Aorta (tissue), 5 donors: ENCODE data around the gene SH3BP1. TPM values are rescaled to one million over a fixed set of nuclear protein-coding genes. Genes with fewer than 3 reads are reported as not detected.

Experiments
- ATAC-seq: fragments of 200-7000 bp; cut with Tn5 transposase; one replicate; pipeline ENCODE4 v1.9.1; 2022; ENCODE audit warnings: moderate library complexity; ENCODE audit not compliant: low FRiP score
- DNase-seq, 2 donors: peaks; one replicate each; pipeline ENCODE4 v3.0.0-alpha.2; 2020
- H3K27ac ChIP-seq, 2 donors: one replicate each; pipeline ENCODE4 v1.5.1; 2013; ENCODE audit warnings: low read length in 2 of 2, mild to moderate bottlenecking in 2 of 2, moderate library complexity in 2 of 2, control low read depth in 1 of 2, inconsistent platforms in 1 of 2, low read depth in 1 of 2
- H3K27me3 ChIP-seq, 2 donors: one replicate each; pipeline ENCODE4 v1.6.1; 2013; ENCODE audit warnings: control low read depth in 1 of 2, low read length in 1 of 2, mild to moderate bottlenecking in 1 of 2, moderate library complexity in 1 of 2; ENCODE audit not compliant: insufficient read depth in 2 of 2, control insufficient read depth in 1 of 2
- H3K36me3 ChIP-seq, 2 donors: one replicate each; pipeline ENCODE4 v1.6.1; 2013; ENCODE audit warnings: control low read depth in 1 of 2, low read length in 1 of 2, mild to moderate bottlenecking in 1 of 2; ENCODE audit not compliant: insufficient read depth in 2 of 2, control insufficient read depth in 1 of 2
- H3K4me1 ChIP-seq, 2 donors: one replicate each; pipeline ENCODE4 v1.6.1; 2013; ENCODE audit warnings: low read length in 2 of 2, control low read depth in 1 of 2, mild to moderate bottlenecking in 1 of 2, moderate library complexity in 1 of 2; ENCODE audit not compliant: insufficient read depth in 2 of 2, control insufficient read depth in 1 of 2
- H3K4me3 ChIP-seq, 2 donors: one replicate each; pipeline ENCODE4 v1.5.1; 2013; ENCODE audit warnings: low read length in 2 of 2, control low read depth in 1 of 2, mild to moderate bottlenecking in 1 of 2
- H3K9me3 ChIP-seq: one replicate; pipeline ENCODE4 v1.6.1; 2013; ENCODE audit warnings: mild to moderate bottlenecking, low read length; ENCODE audit not compliant: control insufficient read depth
- whole genome bisulfite sequencing, 2 donors: extraction: QIAGEN DNeasy Blood & Tissue Kit; methylation state at CpG; one replicate each; pipeline ENCODE4 v1.1.7; 2013; 5-methylcytosine and 5-hydroxymethylcytosine counted together
- intact Hi-C, 2 donors: fragments of 100-400 bp; cut with DNase I; formaldehyde crosslinking; loops; one replicate each; pipeline versions ENCODE4 v1.14.2 to v1.15.0; 2022
- polyA plus RNA-seq, 2 donors: library from polyadenylated mRNA; stranded (reverse); fragments of 200-250 nt; gene quantifications; one replicate each; pipeline ENCODE4 v1.2.3, GENCODE V29; 2013
- total RNA-seq, 2 donors: library from RNA; stranded (reverse); fragmentation: NEBNext Ultra II Directional; extraction: Animal tissue kit (Norgen Biotek cat#: 25700); gene quantifications; one replicate each; pipeline ENCODE4 v1.2.1, GENCODE V29; 2021
- donor health status: healthy with polysubstance abuse.
- donor health status: Bipolar disorder and iron deficiency.
- donor health status: DM: no; HTN: no; CAD: no.
- donor health status: DM: no; HTN: no; CAD: no.
- donor health status: DM: yes; HTN: yes; CAD: no.

SH3BP1 gene
- total and polyA plus RNA-seq, 4 donors = 3.5 to 18.2 (median 11.0) TPM

- no peaks in the 10 kb centered on the region for H3K4me1 ChIP-seq
- WGBS, 2 donors = 73 to 78% methylated on average over 6 of the region's 6 CpGs
- no peak for ATAC-seq
- H3K9me3 ChIP-seq = no peaks in the 10 kb centered on the region
- H3K27ac ChIP-seq = no peak overlapping the region
- H3K27me3 ChIP-seq = no peaks in the 10 kb centered on the region
- intact Hi-C loops = no loop called here
- no peak for DNase-seq
- no peak overlapping the region for H3K4me3 ChIP-seq
- no peaks in the 10 kb centered on the region for H3K36me3 ChIP-seq
Measured at GRCh38 chr22:37636186-37636948, 3.1 kb upstream of the SH3BP1 start.

- H3K27ac ChIP-seq = no peak overlapping the region
- intact Hi-C loops = no loop called here
- WGBS, 2 donors = 69 to 72% methylated on average over 3 of the region's 3 CpGs
Measured at GRCh38 chr22:37636949-37637273, 2.6 kb upstream of the SH3BP1 start.

DNA sequence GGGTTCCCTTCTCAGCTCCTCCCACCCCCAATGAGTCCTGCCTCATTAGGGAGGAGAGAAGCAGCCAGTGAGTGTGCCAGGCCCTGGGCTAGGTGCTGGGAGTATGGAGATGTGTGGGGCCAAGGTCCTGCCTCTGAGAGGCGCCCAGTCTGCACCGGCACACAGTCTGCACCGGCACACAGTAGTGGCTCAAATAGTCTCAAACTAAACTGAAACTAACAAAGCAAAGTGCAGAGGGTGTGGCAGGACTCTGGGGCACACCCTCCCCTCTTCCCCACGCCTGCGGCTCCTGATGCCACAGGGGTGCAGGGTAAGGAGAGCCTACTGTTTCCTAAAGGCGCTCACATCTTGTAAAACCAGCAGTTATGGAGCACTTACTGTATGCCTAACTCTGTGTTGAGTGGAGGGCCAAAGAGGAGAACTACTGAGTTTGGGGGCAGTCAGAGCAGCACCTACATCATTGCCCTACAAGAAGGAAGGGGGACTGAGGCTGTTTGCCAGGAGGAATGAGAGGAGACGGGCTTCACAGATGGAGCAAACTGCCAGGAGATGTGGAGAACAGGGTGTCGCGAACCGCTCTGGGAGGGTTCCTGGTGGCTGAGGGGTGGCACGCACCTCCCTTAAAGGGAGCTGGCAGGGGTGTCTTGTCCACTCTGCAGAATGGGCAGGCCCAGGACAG is 939 bp upstream of the SH3BP1 start:
- Histone ChIP-seq H3K36me3 (no peaks in the 10 kb centered on the region), H3K27me3 (no peaks in the 10 kb centered on the region), H3K4me1 (no peaks in the 10 kb centered on the region), H3K27ac (no peak overlapping the region), H3K9me3 (no peaks in the 10 kb centered on the region), H3K4me3 (no peak overlapping the region)
- ATAC-seq = no peak
- 83 to 84% methylated on average over 11 of the region's 11 CpGs for WGBS, 2 donors
- intact Hi-C loops = no loop called here
- DNase-seq = no peak

More at GRCh38 chr22:37636949-37637273, 2.6 kb upstream of the SH3BP1 start:
- H3K9me3 ChIP-seq = no peaks in the 10 kb centered on the region
- no peaks in the 10 kb centered on the region for H3K4me1 ChIP-seq
- no peaks in the 10 kb centered on the region for H3K36me3 ChIP-seq
- DNase-seq (no peak), ATAC-seq (no peak)
- no peaks in the 10 kb centered on the region for H3K27me3 ChIP-seq
- H3K4me3 ChIP-seq = no peak overlapping the region

GRCh38 chr22:37639771-37640590 is 512 bp downstream of the SH3BP1 start:
- no peak overlapping the region for H3K4me3 ChIP-seq
- DNase-seq (no peak), ATAC-seq (no peak)
- H3K36me3 ChIP-seq = no peaks in the 10 kb centered on the region
- intact Hi-C loops = loop anchor here in 1 of 2 donors (2.0 kb wide), 1 partner anchor 145 kb away; no protein-coding TSS in a partner anchor
- no peaks in the 10 kb centered on the region for H3K4me1 ChIP-seq
- H3K9me3 ChIP-seq = no peaks in the 10 kb centered on the region
- no peak overlapping the region for H3K27ac ChIP-seq
- H3K27me3 ChIP-seq = no peaks in the 10 kb centered on the region
- 13 to 15% methylated on average over 24 to 27 of the region's 27 CpGs for WGBS, 2 donors

DNA sequence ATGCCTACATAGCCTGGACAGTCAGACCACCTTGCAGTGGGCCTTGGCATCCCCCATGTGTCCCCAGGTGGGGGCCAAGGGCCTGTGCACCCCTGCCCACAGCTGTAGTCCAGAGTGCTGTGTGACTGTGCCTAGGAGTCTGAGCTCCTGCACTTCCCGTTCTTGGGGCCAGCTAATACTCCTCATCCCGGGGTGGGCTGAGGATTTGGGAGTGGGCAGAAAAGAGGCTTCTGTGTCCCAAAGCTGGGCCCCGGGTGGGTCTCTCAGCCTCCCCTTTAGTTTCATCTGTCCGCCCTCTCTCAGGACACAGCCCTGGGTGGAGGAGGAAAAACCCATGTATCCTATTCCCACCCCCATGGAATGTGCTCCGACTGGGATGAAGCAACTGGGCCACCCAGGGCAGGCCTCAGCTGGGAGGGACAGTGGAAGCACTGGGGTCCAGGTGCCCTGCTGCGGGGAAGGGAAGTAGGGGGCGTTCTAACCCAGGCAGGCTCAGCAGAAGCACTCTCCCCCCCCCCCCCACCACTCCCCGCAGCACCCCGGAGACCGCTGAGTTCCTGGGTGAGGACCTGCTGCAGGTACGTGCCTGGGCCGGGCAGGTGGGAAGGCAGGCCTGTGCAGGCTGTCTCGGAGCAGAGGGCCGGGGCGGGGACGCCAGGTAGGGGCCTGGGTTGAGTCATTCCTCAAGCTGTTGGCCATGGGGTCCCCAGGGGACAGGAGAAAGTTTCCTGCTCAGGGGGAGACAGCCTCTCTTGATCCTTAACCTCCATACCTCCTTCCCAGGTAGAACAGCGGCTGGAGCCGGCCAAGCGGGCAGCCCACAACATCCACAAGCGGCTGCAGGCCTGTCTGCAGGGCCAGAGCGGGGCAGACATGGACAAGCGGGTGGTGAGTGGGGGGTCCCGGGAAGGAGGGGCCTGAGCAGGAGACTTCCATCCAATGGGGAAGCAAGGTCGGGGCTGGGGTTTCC is 1.4 kb downstream of the SH3BP1 start:
- intact Hi-C loops = loop anchor here in 1 of 2 donors (2.0 kb wide), 1 partner anchor 144 kb away; no protein-coding TSS in a partner anchor

GRCh38 chr22:37641561-37641949 is 2.1 kb downstream of the SH3BP1 start:
- Histone ChIP-seq H3K36me3 (no peaks in the 10 kb centered on the region), H3K27ac (no peak overlapping the region), H3K27me3 (no peaks in the 10 kb centered on the region), H3K4me3 (no peak overlapping the region), H3K9me3 (no peaks in the 10 kb centered on the region), H3K4me1 (no peaks in the 10 kb centered on the region)
- 93 to 94% methylated on average over 5 of the region's 5 CpGs for WGBS, 2 donors
- intact Hi-C loops = loop anchor here in 1 of 2 donors (2.0 kb wide), 1 partner anchor 143 kb away; no protein-coding TSS in a partner anchor
- ATAC-seq = no peak
- DNase-seq = no peak

More for the DNA sequence above, 1.4 kb downstream of the SH3BP1 start:
- ATAC-seq = no peak
- DNase-seq = no peak
- H3K27me3 ChIP-seq = no peaks in the 10 kb centered on the region
- WGBS, 2 donors = 86 to 88% methylated on average over 20 to 24 of the region's 24 CpGs
- no peak overlapping the region for H3K4me3 ChIP-seq
- no peaks in the 10 kb centered on the region for H3K4me1 ChIP-seq
- H3K27ac ChIP-seq = no peak overlapping the region
- no peaks in the 10 kb centered on the region for H3K36me3 ChIP-seq
- no peaks in the 10 kb centered on the region for H3K9me3 ChIP-seq

DNA sequence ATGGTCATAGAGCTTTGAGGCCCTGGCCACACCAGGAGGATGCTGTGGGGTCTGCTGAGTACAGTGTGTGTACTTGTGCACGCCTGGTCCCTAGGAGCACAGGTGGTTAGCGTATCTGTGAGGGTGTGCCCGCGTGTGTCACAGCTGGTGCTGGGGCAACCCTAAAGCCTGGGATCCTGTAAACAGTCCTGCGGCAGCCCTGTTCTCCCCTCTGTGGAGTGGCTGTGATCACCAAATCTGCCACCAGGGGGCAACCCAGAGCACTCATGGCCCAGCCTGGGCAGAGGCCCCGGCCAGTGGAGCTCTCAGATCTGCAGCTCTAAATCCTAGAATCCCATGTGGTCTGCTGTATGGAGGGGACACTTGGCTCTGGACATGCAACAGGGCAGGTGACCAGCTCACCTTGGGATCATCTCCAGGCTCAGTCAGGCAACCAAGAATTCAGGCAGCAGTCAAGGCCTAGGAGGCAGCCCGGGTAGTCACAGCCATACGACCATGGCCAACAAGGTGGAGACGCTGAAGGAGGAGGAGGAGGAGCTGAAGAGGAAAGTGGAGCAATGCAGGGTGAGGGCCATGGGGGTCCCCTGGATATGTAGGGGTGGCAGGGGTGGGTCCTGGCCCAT is 3.9 kb downstream of the SH3BP1 start:
- no peaks in the 10 kb centered on the region for H3K27me3 ChIP-seq
- ATAC-seq = peak; percentile 88
- no peaks in the 10 kb centered on the region for H3K9me3 ChIP-seq
- intact Hi-C loops = loop anchor here (1.0 to 2.0 kb wide), 2 partner anchors 37 to 38 kb away; no protein-coding TSS in a partner anchor
- no peaks in the 10 kb centered on the region for H3K4me1 ChIP-seq
- WGBS, 2 donors = 30 to 33% methylated on average over 9 of the region's 9 CpGs
- no peak overlapping the region for H3K4me3 ChIP-seq
- peak; percentile 90 to 96 for DNase-seq
- H3K36me3 ChIP-seq = no peaks in the 10 kb centered on the region
- no peak overlapping the region for H3K27ac ChIP-seq
